ENCODE measurements around the gene IQGAP2.

The IQGAP2 gene

DNA sequence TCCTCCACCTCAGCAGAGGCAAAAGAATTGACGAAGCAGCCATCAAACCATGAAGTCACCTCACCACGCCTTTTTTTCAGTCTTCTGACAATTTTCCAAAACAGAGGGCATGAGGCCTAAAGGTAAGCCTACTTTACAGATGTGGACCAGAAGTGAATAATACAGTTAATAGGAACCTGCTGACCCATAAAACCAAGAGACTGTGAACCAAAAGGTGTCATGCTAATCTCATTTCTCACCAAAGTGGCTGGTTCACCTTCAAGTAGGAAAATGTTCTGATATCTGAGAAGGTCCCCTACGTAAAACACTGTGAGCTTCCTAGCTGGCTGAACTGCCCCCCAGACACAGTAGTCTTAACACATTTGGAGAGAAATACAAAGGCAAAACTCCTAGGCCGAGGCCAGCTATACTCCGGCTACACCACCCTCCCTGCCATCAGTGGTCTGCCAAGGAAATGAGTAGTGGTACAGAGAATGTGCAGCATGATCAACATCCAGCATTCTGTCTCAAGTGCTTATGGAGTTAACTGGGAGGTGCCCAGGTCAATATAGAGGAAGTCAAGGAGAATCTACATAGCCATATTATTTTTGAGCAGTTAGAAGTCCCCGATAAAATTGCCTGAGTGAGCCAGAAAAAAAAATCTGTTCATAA is 239.4 kb downstream of the IQGAP2 start:
- POLR2A ChIA-PET = no interaction called here
- H3K4me3 ChIP-seq (ENCODE audit: low read depth, low read length) = no peak overlapping the region
- no peak for TF ChIP-seq PRDM1 (tag by site-specific recombination; IDR thresholded peaks at IDR 0.05)
- no peak for TF ChIP-seq ZBTB11 (tag by site-specific recombination; conservative IDR thresholded peaks at IDR 0.05; ENCODE audit: low read depth)
- TF ChIP-seq, protein P1, sequence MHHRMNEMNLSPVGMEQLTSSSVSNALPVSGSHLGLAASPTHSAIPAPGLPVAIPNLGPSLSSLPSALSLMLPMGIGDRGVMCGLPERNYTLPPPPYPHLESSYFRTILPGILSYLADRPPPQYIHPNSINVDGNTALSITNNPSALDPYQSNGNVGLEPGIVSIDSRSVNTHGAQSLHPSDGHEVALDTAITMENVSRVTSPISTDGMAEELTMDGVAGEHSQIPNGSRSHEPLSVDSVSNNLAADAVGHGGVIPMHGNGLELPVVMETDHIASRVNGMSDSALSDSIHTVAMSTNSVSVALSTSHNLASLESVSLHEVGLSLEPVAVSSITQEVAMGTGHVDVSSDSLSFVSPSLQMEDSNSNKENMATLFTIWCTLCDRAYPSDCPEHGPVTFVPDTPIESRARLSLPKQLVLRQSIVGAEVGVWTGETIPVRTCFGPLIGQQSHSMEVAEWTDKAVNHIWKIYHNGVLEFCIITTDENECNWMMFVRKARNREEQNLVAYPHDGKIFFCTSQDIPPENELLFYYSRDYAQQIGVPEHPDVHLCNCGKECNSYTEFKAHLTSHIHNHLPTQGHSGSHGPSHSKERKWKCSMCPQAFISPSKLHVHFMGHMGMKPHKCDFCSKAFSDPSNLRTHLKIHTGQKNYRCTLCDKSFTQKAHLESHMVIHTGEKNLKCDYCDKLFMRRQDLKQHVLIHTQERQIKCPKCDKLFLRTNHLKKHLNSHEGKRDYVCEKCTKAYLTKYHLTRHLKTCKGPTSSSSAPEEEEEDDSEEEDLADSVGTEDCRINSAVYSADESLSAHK (tag by site-specific recombination; IDR thresholded peaks at IDR 0.05) = no peak
- TF ChIP-seq ZNF311 (tag by site-specific recombination; IDR thresholded peaks at IDR 0.05; ENCODE audit: borderline replicate concordance) = no peak
- no peak for TF ChIP-seq KLF1 (tag by site-specific recombination; IDR thresholded peaks at IDR 0.05)
- no peak for TF ChIP-seq ZNF747 (tag by site-specific recombination; IDR thresholded peaks at IDR 0.05)

GRCh38 chr5:76643371-76643770 is 240.3 kb downstream of the IQGAP2 start:
- H3K4me1 ChIP-seq (ENCODE audit: control insufficient read depth, insufficient read depth, low read length) = no peaks in the 10 kb centered on the region
- no peak overlapping the region for H3K4me3 ChIP-seq (ENCODE audit: low read depth, low read length)
- CTCF ChIA-PET = interaction anchor here (1.0 to 4.5 kb wide), 6 partner anchors 13 to 131 kb away, joined by 3 to 48 read pairs (median 10); no protein-coding TSS in a partner anchor
- TF ChIP-seq ZNF510 (tag by site-specific recombination; IDR thresholded peaks at IDR 0.05; ENCODE audit: insufficient replicate concordance) (no peak), ZNF248 (tag by site-specific recombination; IDR thresholded peaks at IDR 0.05) (no peak), ZBTB48 (tag by site-specific recombination; IDR thresholded peaks at IDR 0.05) (no peak), GLI2 (tag by site-specific recombination; IDR thresholded peaks at IDR 0.05; ENCODE audit: borderline replicate concordance, low read depth) (no peak), ZNF747 (tag by site-specific recombination; IDR thresholded peaks at IDR 0.05) (no peak)
- no peak overlapping the region for H3K27ac ChIP-seq (ENCODE audit: extremely low read depth, low read depth, low read length)
- no peaks in the 10 kb centered on the region for H3K9me3 ChIP-seq (ENCODE audit: control insufficient read depth, insufficient read depth, low read depth, low read length)
- POLR2A ChIA-PET = no interaction called here
- H3K36me3 ChIP-seq (ENCODE audit: control insufficient read depth in 2 of 2, insufficient read depth in 1 of 2, low read length in 2 of 2) = no peaks in the 10 kb centered on the region

More for the DNA sequence above, 239.4 kb downstream of the IQGAP2 start:
- CTCF ChIA-PET = interaction anchor here (0.6 to 4.5 kb wide), 21 partner anchors 8 to 409 kb away, joined by 3 to 48 read pairs (median 5); no protein-coding TSS in a partner anchor
- Histone ChIP-seq H3K27ac (ENCODE audit: extremely low read depth, low read depth, low read length) (no peak overlapping the region), H3K9me3 (ENCODE audit: control insufficient read depth, insufficient read depth, low read depth, low read length) (no peaks in the 10 kb centered on the region), H3K4me1 (ENCODE audit: control insufficient read depth, insufficient read depth, low read length) (no peaks in the 10 kb centered on the region), H3K36me3 (ENCODE audit: control insufficient read depth in 2 of 2, insufficient read depth in 1 of 2, low read length in 2 of 2) (no peaks in the 10 kb centered on the region)

DNA sequence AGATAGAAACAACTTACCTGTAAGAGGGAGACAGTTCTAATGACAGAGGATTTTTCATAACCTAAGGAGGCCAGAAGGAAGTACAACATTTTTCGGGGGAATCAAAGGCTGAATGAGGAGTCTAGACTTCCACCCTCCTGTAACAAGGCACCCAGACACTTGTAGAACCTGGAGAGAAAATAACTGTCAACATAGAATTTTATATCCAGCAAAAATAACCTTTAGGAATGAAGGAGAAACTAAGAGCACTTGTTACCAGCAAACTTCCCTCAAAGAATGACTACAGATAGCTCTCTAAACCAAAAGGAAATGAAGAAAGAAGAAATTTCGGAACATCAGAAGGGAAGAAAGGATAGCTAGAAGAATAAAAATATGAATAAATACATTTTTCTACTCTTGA is 246.1 kb downstream of the IQGAP2 start:
- ChIA-PET CTCF (no interaction called here), POLR2A (no interaction called here)
- Histone ChIP-seq H3K4me3 (ENCODE audit: low read depth, low read length) (no peak overlapping the region), H3K27ac (ENCODE audit: extremely low read depth, low read depth, low read length) (no peak overlapping the region), H3K4me1 (ENCODE audit: control insufficient read depth, insufficient read depth, low read length) (no peaks in the 10 kb centered on the region), H3K9me3 (ENCODE audit: control insufficient read depth, insufficient read depth, low read depth, low read length) (no peaks in the 10 kb centered on the region), H3K36me3 (ENCODE audit: control insufficient read depth in 2 of 2, insufficient read depth in 1 of 2, low read length in 2 of 2) (no peaks in the 10 kb centered on the region)
- no peak for TF ChIP-seq ZNF433 (tag by site-specific recombination; IDR thresholded peaks at IDR 0.05; ENCODE audit: low read depth)
- TF ChIP-seq SETDB1 (IDR thresholded peaks at IDR 0.05; ENCODE audit: insufficient read length, low read length) = peak; percentile 87

Data from HEK293 (cell line).